ENCODE results near the gene ZCWPW2.

Gene ZCWPW2

GRCh38 chr3:28348265-28348628, 274 bp upstream of the ZCWPW2 start (continued):
- TF ChIP-seq, protein P1, sequence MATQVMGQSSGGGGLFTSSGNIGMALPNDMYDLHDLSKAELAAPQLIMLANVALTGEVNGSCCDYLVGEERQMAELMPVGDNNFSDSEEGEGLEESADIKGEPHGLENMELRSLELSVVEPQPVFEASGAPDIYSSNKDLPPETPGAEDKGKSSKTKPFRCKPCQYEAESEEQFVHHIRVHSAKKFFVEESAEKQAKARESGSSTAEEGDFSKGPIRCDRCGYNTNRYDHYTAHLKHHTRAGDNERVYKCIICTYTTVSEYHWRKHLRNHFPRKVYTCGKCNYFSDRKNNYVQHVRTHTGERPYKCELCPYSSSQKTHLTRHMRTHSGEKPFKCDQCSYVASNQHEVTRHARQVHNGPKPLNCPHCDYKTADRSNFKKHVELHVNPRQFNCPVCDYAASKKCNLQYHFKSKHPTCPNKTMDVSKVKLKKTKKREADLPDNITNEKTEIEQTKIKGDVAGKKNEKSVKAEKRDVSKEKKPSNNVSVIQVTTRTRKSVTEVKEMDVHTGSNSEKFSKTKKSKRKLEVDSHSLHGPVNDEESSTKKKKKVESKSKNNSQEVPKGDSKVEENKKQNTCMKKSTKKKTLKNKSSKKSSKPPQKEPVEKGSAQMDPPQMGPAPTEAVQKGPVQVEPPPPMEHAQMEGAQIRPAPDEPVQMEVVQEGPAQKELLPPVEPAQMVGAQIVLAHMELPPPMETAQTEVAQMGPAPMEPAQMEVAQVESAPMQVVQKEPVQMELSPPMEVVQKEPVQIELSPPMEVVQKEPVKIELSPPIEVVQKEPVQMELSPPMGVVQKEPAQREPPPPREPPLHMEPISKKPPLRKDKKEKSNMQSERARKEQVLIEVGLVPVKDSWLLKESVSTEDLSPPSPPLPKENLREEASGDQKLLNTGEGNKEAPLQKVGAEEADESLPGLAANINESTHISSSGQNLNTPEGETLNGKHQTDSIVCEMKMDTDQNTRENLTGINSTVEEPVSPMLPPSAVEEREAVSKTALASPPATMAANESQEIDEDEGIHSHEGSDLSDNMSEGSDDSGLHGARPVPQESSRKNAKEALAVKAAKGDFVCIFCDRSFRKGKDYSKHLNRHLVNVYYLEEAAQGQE (tag by site-specific recombination; IDR thresholded peaks at IDR 0.05) = no peak
- TF ChIP-seq ZNF214 (tag by site-specific recombination; IDR thresholded peaks at IDR 0.05; ENCODE audit: borderline replicate concordance) = no peak
- peak; percentile 20; the same call in 1 of the 2 replicates for TF ChIP-seq GLIS2 (tag by site-specific recombination; IDR thresholded peaks at IDR 0.05)
- no peak for TF ChIP-seq ZBTB21 (tag by site-specific recombination; IDR thresholded peaks at IDR 0.05)
- peak; percentile 91 for TF ChIP-seq ZNF335 (tag by site-specific recombination; conservative IDR thresholded peaks at IDR 0.05)
- no peak for TF ChIP-seq ZNF654 (tag by site-specific recombination; IDR thresholded peaks at IDR 0.05; ENCODE audit: low read depth)
- no peak for TF ChIP-seq ZNF248 (tag by site-specific recombination; IDR thresholded peaks at IDR 0.05)
- TF ChIP-seq, protein P2, sequence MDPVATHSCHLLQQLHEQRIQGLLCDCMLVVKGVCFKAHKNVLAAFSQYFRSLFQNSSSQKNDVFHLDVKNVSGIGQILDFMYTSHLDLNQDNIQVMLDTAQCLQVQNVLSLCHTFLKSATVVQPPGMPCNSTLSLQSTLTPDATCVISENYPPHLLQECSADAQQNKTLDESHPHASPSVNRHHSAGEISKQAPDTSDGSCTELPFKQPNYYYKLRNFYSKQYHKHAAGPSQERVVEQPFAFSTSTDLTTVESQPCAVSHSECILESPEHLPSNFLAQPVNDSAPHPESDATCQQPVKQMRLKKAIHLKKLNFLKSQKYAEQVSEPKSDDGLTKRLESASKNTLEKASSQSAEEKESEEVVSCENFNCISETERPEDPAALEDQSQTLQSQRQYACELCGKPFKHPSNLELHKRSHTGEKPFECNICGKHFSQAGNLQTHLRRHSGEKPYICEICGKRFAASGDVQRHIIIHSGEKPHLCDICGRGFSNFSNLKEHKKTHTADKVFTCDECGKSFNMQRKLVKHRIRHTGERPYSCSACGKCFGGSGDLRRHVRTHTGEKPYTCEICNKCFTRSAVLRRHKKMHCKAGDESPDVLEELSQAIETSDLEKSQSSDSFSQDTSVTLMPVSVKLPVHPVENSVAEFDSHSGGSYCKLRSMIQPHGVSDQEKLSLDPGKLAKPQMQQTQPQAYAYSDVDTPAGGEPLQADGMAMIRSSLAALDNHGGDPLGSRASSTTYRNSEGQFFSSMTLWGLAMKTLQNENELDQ (tag by site-specific recombination; IDR thresholded peaks at IDR 0.05; ENCODE audit: low read depth) = no peak
- no peak for TF ChIP-seq ZNF274 (IDR thresholded peaks at IDR 0.05; ENCODE audit: low read length)
- no peak for TF ChIP-seq ZNF274 (tag by site-specific recombination; IDR thresholded peaks at IDR 0.05; ENCODE audit: borderline replicate concordance)
- TF ChIP-seq, protein P3, sequence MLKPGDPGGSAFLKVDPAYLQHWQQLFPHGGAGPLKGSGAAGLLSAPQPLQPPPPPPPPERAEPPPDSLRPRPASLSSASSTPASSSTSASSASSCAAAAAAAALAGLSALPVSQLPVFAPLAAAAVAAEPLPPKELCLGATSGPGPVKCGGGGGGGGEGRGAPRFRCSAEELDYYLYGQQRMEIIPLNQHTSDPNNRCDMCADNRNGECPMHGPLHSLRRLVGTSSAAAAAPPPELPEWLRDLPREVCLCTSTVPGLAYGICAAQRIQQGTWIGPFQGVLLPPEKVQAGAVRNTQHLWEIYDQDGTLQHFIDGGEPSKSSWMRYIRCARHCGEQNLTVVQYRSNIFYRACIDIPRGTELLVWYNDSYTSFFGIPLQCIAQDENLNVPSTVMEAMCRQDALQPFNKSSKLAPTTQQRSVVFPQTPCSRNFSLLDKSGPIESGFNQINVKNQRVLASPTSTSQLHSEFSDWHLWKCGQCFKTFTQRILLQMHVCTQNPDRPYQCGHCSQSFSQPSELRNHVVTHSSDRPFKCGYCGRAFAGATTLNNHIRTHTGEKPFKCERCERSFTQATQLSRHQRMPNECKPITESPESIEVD (tag by site-specific recombination; IDR thresholded peaks at IDR 0.05) = no peak
- no peak for TF ChIP-seq WT1 (tag by site-specific recombination; IDR thresholded peaks at IDR 0.05)
- TF ChIP-seq PRDM1 (tag by site-specific recombination; IDR thresholded peaks at IDR 0.05) = peak; percentile 49; the same call in 1 of the 2 replicates
- no peak for TF ChIP-seq ZNF391 (tag by site-specific recombination; IDR thresholded peaks at IDR 0.05; ENCODE audit: borderline replicate concordance, low read depth)

DNA sequence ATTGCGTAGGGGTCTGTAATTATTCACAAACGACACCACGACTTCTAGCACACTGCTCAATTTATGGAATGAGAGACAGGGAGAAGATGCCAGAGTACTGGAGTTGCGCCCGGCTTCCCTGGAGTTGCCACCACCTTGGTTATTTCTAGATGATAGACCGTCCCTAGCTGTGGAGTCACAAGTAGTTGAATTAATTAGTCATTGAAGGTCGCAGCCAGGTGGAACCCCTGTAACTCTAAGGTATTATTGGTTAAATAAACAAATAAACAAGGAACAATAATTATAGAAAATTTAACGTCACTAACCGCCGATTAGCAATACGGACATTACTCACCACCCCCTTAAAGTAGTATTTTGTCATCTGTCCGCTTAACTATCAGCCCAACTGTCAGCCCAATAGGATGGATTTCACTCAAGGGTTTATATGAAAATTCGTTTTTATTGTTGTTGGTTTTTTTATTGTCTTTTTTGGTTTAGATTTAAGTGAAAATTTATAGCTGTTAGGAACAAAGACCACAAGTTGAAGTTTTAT, 1.0 kb downstream of the ZCWPW2 start:
- Histone ChIP-seq H3K36me3 (ENCODE audit: control insufficient read depth in 2 of 2, insufficient read depth in 1 of 2, low read length in 2 of 2) (no peaks in the 10 kb centered on the region), H3K9me3 (ENCODE audit: control insufficient read depth, insufficient read depth, low read depth, low read length) (no peaks in the 10 kb centered on the region), H3K4me1 (ENCODE audit: control insufficient read depth, insufficient read depth, low read length) (no peaks in the 10 kb centered on the region), H3K4me3 (ENCODE audit: low read depth, low read length) (peak overlapping the region; percentile 91), H3K27ac (ENCODE audit: extremely low read depth, low read depth, low read length) (peak overlapping the region; percentile 89)
- POLR2A ChIA-PET = interaction anchor here (1.0 to 1.7 kb wide), 3 partner anchors 8 to 108 kb away, joined by 3 to 5 read pairs (median 5); partner anchors contain the start of gene CMC1
- CTCF ChIA-PET = no interaction called here
- TF ChIP-seq ZBTB48 (tag by site-specific recombination; IDR thresholded peaks at IDR 0.05) (peak; percentile 72; the same call in 1 of the 2 replicates), ZNF16 (tag by site-specific recombination; IDR thresholded peaks at IDR 0.05; ENCODE audit: low read depth) (no peak), ZNF174 (tag by site-specific recombination; IDR thresholded peaks at IDR 0.05) (no peak), ZNF121 (tag by site-specific recombination; IDR thresholded peaks at IDR 0.05) (no peak), ZBTB21 (tag by site-specific recombination; IDR thresholded peaks at IDR 0.05) (no peak), ZNF555 (tag by site-specific recombination; conservative IDR thresholded peaks at IDR 0.05) (no peak), ZNF514 (tag by site-specific recombination; IDR thresholded peaks at IDR 0.05) (no peak), ZNF114 (tag by site-specific recombination; IDR thresholded peaks at IDR 0.05) (no peak), MZF1 (tag by site-specific recombination; IDR thresholded peaks at IDR 0.05; ENCODE audit: borderline replicate concordance) (no peak), ZNF600 (tag by site-specific recombination; IDR thresholded peaks at IDR 0.05) (no peak), ZNF248 (tag by site-specific recombination; IDR thresholded peaks at IDR 0.05) (no peak)
- TF ChIP-seq, protein P3 (tag by site-specific recombination; IDR thresholded peaks at IDR 0.05) = peak; percentile 70
- TF ChIP-seq, protein P4, sequence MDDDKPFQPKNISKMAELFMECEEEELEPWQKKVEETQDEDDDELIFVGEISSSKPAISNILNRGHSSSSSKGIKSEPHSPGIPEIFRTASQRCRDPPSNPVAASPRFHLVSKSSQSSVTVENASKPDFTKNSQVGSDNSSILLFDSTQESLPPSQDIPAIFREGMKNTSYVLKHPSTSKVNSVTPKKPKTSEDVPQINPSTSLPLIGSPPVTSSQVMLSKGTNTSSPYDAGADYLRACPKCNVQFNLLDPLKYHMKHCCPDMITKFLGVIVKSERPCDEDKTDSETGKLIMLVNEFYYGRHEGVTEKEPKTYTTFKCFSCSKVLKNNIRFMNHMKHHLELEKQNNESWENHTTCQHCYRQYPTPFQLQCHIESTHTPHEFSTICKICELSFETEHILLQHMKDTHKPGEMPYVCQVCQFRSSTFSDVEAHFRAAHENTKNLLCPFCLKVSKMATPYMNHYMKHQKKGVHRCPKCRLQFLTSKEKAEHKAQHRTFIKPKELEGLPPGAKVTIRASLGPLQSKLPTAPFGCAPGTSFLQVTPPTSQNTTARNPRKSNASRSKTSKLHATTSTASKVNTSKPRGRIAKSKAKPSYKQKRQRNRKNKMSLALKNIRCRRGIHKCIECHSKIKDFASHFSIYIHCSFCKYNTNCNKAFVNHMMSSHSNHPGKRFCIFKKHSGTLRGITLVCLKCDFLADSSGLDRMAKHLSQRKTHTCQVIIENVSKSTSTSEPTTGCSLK (tag by site-specific recombination; IDR thresholded peaks at IDR 0.05) = no peak

Measured in HEK293 (cell line).